K562 treated with DMSO at 1 percent for 48 hours (cell line): ENCODE results near the gene NVL. TPM values are rescaled to one million over a fixed set of nuclear protein-coding genes. Genes with fewer than 3 reads are reported as not detected.

Experiments used
- total RNA-seq: library from RNA; unstranded; fragments of 300-600 nt; gene quantifications from 2 replicates; pipeline ENCODE4 v1.2.3, GENCODE V29; 2022; ENCODE audit warnings: low replicate concordance; ENCODE audit errors: extremely low read depth

The NVL gene
- not detected in 2 replicates for total RNA-seq

DNA sequence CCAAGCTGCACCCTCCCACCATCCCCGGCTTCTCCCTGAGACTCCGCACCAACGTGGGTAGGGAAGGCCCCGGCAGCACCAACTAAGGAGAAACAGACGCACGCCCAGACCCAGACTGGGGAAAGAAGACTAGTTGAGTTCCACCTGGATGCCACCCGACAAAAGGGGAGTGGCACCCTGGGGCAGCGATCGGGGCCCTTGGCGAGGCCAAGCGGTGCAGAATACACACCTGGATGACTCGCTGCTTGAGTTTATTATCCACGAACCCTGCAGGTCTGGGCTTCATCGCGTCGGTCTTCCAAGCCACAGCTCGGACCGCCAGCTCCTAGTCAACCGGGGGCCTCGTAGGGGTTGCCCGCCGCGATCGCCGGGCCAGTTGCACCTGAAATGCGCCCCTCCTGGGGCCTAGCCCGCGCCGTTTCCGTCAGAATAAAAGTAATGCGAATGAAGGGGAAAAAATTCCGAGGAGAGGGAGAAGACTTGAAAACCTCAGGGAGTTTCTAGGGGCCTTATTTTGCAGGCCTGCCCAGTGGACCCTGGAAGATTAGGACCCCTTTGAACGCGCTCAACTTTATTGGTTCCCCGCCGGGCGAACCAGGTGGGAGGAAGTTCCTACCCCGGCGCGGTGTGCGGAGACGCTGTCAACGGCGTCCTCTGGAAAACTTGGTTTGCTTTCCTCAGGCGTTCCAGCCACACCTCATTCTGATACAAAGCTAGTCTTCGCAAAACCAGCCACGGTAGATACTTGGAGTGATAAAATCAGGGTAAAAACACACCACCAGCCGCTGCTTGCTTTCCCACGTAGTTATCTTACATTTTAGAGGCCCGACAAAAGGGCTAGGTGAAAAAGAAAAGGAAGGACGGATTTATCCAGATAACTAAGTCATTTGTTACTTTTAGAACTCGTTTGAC lies at the start of gene NVL:
Gene NVL (minus strand): TSS at position 331 of the 912 bp plus-strand sequence. CDS start 45 bp downstream, at position 286.

DNA sequence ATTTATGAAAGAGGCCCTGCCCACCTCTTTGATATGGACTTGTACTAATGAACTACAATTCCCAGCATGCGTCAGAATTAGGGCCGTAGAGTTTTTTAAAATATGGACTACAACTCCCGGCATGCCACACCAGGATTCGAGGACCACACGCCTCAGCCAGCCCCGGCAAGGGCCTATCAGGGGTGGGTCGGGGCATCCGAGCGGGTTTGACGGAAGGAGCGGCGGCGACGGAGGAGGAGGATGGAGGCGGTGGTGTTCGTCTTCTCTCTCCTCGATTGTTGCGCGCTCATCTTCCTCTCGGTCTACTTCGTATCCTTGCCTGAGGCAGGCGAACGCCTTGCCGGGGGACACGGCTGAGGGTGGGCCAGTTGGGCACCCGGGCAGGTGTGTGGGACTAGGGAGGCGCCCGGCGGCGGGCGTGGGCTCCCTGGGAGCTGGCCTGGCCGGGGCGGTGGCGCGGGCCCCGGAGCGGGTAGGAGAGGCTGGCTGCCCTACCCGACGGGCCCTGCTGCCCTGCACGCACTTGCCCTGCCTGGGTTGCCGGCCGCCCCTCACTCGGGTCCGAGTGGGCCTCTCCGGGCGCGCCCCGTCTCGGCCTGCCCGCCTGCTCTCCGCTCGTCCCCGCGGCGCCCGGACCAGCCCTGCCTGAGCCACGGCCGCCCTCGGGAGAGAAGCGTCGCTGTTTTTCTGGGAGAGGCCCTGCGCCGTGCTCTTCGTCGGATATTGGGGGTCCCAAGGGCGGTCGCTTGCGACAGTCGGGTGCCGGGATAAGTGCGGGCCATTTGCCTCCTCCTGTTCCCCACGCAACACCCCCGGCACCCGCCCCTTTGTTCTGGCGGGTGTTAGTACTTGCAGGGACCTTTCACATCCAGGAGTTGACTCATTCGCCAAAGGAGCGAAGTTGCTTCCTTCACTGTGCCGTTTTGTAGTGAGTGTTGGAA lies 27.0 kb upstream of the NVL start, which contains the start of gene CNIH4:
Gene CNIH4 (plus strand): TSS at position 195 of the 941 bp plus-strand sequence. CDS start 46 bp downstream, at position 241.

DNA sequence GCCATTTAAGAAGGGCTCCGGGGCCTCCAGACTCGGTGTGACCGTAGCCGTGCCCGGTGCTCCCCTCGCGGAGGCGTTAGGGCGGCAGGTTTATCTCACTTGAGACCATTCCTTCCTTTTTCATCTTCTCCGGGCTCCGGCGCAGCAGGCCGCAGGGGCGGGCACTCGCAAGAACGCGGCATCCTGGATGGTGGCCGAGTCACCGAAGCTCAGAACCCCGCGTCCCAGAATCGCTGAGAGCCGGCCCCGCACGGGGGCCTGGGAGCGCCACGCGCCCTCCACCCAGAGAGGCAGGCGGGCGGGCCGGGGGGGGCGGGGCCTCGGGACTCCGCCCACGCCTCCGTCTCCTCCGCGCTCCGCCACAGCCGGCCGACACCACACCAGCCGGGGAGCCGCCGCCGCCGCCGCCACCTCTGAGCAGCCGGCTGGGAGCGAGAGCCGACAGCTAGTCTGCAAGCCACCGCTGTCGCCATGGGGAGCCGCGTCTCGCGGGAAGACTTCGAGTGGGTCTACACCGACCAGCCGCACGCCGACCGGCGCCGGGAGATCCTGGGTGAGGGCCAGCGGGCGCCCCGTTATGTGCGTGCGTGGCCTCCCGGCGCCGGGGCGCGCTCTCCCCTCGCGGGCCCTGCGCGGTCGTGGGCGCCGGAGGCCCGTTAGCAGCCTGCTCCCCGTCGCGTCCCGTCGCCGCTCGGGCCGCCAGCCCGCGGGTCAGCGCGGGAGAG lies 146.9 kb downstream of the NVL start, which contains the start of gene DEGS1:
Gene DEGS1 (plus strand): TSS at position 375 of the 725 bp plus-strand sequence. CDS start 97 bp downstream, at position 472.

Other genes with a start within 250 kb of the NVL start
- gene FBXO28, start 216.1 kb downstream of the NVL start, total RNA-seq = not detected in 2 replicates
- not detected in 2 replicates for gene DEGS1, start 146.9 kb downstream of the NVL start, total RNA-seq
- not detected in 2 replicates for gene CNIH4, start 26.7 kb upstream of the NVL start, total RNA-seq
- gene WDR26, start 104.6 kb upstream of the NVL start, total RNA-seq = not detected in 2 replicates